Adrenal gland (tissue), 12 donors: ENCODE measurements around the gene PERM1. TPM values are rescaled to one million over a fixed set of nuclear protein-coding genes. Genes with fewer than 3 reads are reported as not detected.
"Not testable (repeated sequence)": the region's sequence is repeated elsewhere in the genome, so short reads cannot be mapped to it uniquely, and the experiment has no call there.

ENCODE experiments used
- DNase-seq, 7 donors: peaks; one replicate each; pipeline ENCODE4 v3.0.0-alpha.2; 2019 to 2020
- H3K27ac ChIP-seq, 5 donors: fragments of 200-600 bp; sonication (generic) in 4 of 5; 1 replicate in 3 of 5; 2 replicates in 2 of 5; pipeline versions ENCODE4 v1.5.1 to v1.8.0; 2016 to 2020; ENCODE audit warnings: mild to moderate bottlenecking in 1 of 5
- H3K27me3 ChIP-seq: fragments of 200-600 bp; 2 replicates; pipeline ENCODE4 v1.8.0; 2021
- H3K36me3 ChIP-seq, 2 donors: fragments of 200-600 bp; replicated peaks in 1 of 2; 1 replicate in 1 of 2; 2 replicates in 1 of 2; pipeline versions ENCODE4 v1.5.1 to v1.8.0; 2018 to 2022
- H3K4me1 ChIP-seq, 2 donors: fragments of 200-600 bp; replicated peaks in 1 of 2; 1 replicate in 1 of 2; 2 replicates in 1 of 2; pipeline versions ENCODE4 v1.5.1 to v1.8.0; 2018 to 2021
- H3K4me3 ChIP-seq, 4 donors: fragments of 200-600 bp; sonication (generic) in 3 of 4; one replicate each; pipeline ENCODE4 v1.5.1; 2016 to 2018
- H3K9me3 ChIP-seq, 3 donors: fragments of 200-600 bp; sonication (generic) in 1 of 3; replicated peaks in 1 of 3; 1 replicate in 2 of 3; 2 replicates in 1 of 3; pipeline versions ENCODE4 v1.5.1 to v1.8.0; 2016 to 2021
- CTCF ChIP-seq, 6 experiments: fragments of 450-650 bp in 4 of 6; fragments of 200-600 bp in 2 of 6; sonication (generic) in 1 of 6; IDR thresholded peaks; 1 replicate in 5 of 6; 2 replicates in 1 of 6; pipeline versions ENCODE4 v1.5.1 to v1.8.0; 2016 to 2021; ENCODE audit warnings: antibody characterized with exemption in 6 of 6, mild to moderate bottlenecking in 2 of 6, moderate library complexity in 1 of 6
- POLR2A ChIP-seq, 2 donors: fragments of 450-650 bp; IDR thresholded peaks; one replicate each; pipeline ENCODE4 v1.6.1; 2017; ENCODE audit warnings: antibody characterized with exemption in 2 of 2, mild to moderate bottlenecking in 2 of 2, moderate library complexity in 1 of 2
- WGBS, 4 donors: extraction: QIAGEN DNeasy Blood & Tissue Kit in 2 of 4; methylation state at CpG; one replicate each; pipeline versions ENCODE4 v1.1.5 to v1.1.7; 2013 to 2017; 5-methylcytosine and 5-hydroxymethylcytosine counted together
- intact Hi-C, 2 donors: fragments of 100-400 bp; cut with DNase I; formaldehyde crosslinking; loops; one replicate each; pipeline versions ENCODE4 v1.14.1 to v1.15.0; 2022 to 2023
- polyA plus RNA-seq, 3 donors: library from polyadenylated mRNA; stranded (reverse); fragments of 200-250 nt in 2 of 3; fragments of 350-450 nt in 1 of 3; fragmentation: Illumina TruSeq in 1 of 3; extraction: RNeasy Lipid Tissue Mini Kit (QIAGEN cat#74804) in 1 of 3; gene quantifications; one replicate each; pipeline ENCODE4 v1.2.3, GENCODE V29; 2013 to 2014
- total RNA-seq, 9 donors: library from RNA; depleted of rRNA in 4 of 9; stranded (reverse); fragments of >200 nt in 4 of 9; fragments of 120-200 nt in 1 of 9; fragmentation: NEBNext Ultra II Directional in 1 of 9; extraction: Animal tissue kit (Norgen Biotek cat#: 25700) in 1 of 9; gene quantifications; one replicate each; pipeline versions ENCODE4 v1.1.0 to v1.2.4, GENCODE V29; 2013 to 2023
- donor health status: healthy with polysubstance abuse.
- donor health status: Bipolar disorder and iron deficiency.
- donor health status: DM: yes; HTN: yes; CAD: no.
- donor health status: DM: no; HTN: no; CAD: no.
- donor health status: DM: no; HTN: no; CAD: no.
- donor health status: DM: yes; HTN: yes; CAD: no.

PERM1 gene
- total and polyA plus RNA-seq, 12 donors = 0.13 to 0.88 (median 0.25) TPM; not detected in 5

- Histone ChIP-seq H3K27me3 (peaks cover 9% of the 10 kb centered on the region), H3K36me3 (no peaks in the 10 kb centered on the region), H3K9me3 (no peaks in the 10 kb centered on the region), H3K4me3 (no peak overlapping the region), H3K27ac (no peak overlapping the region), H3K4me1 (no peaks in the 10 kb centered on the region)
- TF ChIP-seq CTCF (IDR thresholded peaks at IDR 0.05) = no peak
- TF ChIP-seq POLR2A (IDR thresholded peaks at IDR 0.05) = no peak
- intact Hi-C loops = no loop called here
- DNase-seq = no peak
- 82 to 88% (median 85%) methylated on average over 7 of the region's 7 CpGs for WGBS, 4 donors
These were observed 10.5 kb upstream of the PERM1 start for GRCh38 chr1:992362-992761.

GRCh38 chr1:991895-992294 is 10.0 kb upstream of the PERM1 start:
- TF ChIP-seq POLR2A (IDR thresholded peaks at IDR 0.05) (no peak), CTCF (IDR thresholded peaks at IDR 0.05) (no peak)
- H3K27me3 ChIP-seq = peaks cover 5% of the 10 kb centered on the region
- no peaks in the 10 kb centered on the region for H3K36me3 ChIP-seq
- H3K27ac ChIP-seq = no peak overlapping the region
- H3K9me3 ChIP-seq = no peaks in the 10 kb centered on the region
- 92 to 96% (median 94%) methylated on average over 10 of the region's 10 CpGs for WGBS, 4 donors
- no peak overlapping the region for H3K4me3 ChIP-seq
- intact Hi-C loops = no loop called here
- no peaks in the 10 kb centered on the region for H3K4me1 ChIP-seq
- DNase-seq = no peak

GRCh38 chr1:991275-991674 is 9.4 kb upstream of the PERM1 start:
- H3K27ac ChIP-seq, H3K4me1 ChIP-seq, H3K36me3 ChIP-seq, H3K4me3 ChIP-seq, DNase-seq, intact Hi-C loops, H3K9me3 ChIP-seq, H3K27me3 ChIP-seq: not testable (repeated sequence)
- WGBS, 4 donors = 83 to 95% (median 87%) methylated on average over 6 of the region's 6 CpGs

GRCh38 chr1:988061-988460 is 6.2 kb upstream of the PERM1 start:
- not testable (repeated sequence) for H3K9me3 ChIP-seq, H3K36me3 ChIP-seq, H3K27me3 ChIP-seq, DNase-seq, H3K4me3 ChIP-seq, H3K27ac ChIP-seq, H3K4me1 ChIP-seq
- WGBS, 4 donors = 75 to 85% (median 83%) methylated on average over 5 of the region's 5 CpGs
- intact Hi-C loops = loop anchor here in 1 of 2 donors (10.0 kb wide), 1 partner anchor 307 kb away; no protein-coding TSS in a partner anchor

GRCh38 chr1:985126-985525 is 3.2 kb upstream of the PERM1 start:
- intact Hi-C loops = loop anchor here (2.0 to 10.0 kb wide), 2 partner anchors 78 to 310 kb away; no protein-coding TSS in a partner anchor
- 65 to 70% (median 69%) methylated on average over 13 of the region's 13 CpGs for WGBS, 4 donors
- H3K9me3 ChIP-seq = no peaks in the 10 kb centered on the region
- no peak overlapping the region for H3K27ac ChIP-seq
- no peak for DNase-seq
- TF ChIP-seq POLR2A (IDR thresholded peaks at IDR 0.05) (no peak), CTCF (IDR thresholded peaks at IDR 0.05) (no peak)
- no peak overlapping the region for H3K4me3 ChIP-seq
- H3K27me3 ChIP-seq = peaks cover 25% of the 10 kb centered on the region
- H3K4me1 ChIP-seq = no peaks in the 10 kb centered on the region
- no peaks in the 10 kb centered on the region for H3K36me3 ChIP-seq
